NCI-H2227 treated with DMSO at 0.1 percent for 48 hours (cell line): ENCODE measurements around the gene PPM1H.
"Not testable (repeated sequence)": the region's sequence is repeated elsewhere in the genome, so short reads cannot be mapped to it uniquely, and the experiment has no call there.

Experiments
- DNase-seq: peaks from one replicate; lab custom pipeline; 2025; lab: John Stamatoyannopoulos, UW

Gene PPM1H

DNA sequence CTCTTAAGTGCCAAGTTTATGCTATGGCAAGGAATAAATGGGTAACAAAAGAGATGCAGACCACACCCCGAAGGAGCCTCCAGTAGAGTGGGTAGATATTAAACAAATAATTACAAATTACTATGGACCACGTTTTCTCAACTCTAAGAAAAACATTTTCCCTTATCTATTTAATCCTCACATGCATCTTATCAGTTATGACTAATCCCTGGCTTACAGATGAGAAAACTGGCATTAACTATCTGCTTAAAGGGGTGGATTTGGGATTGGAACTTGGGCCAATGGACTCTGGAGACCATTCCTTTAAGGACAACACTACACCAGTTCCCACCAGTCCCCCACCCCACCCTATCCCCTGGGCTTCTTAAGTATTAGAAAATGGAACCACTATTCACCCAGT, 26.3 kb downstream of the PPM1H start:
- DNase-seq = no peak

DNA sequence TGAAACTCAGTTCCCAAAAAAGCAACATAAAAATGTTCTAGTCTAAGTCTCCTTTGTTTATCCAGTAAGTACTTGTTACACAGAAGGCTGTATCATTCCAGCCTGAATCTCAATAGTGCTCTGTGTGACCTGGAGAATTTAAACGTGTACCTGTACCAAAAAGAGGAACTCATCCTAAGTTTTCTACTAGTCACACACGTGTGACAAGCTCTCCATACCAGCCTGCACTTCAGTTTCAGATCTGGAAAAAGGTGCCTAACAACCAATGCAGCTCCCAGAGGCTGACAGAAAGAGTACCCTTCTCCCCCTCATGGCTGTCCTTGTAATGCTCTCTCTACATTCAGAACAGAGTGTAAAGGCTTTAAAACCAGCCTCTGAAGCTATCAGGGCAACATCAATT, 27.4 kb downstream of the PPM1H start:
- no peak for DNase-seq

GRCh38 chr12:62907078-62907477, 27.9 kb downstream of the PPM1H start:
- no peak for DNase-seq

- no peak for DNase-seq
These were observed 31.8 kb downstream of the PPM1H start for GRCh38 chr12:62903151-62903550.

GRCh38 chr12:62900686-62901272, 34.2 kb downstream of the PPM1H start:
- DNase-seq = no peak

- DNase-seq = no peak
These were observed 35.2 kb downstream of the PPM1H start for GRCh38 chr12:62899568-62900390.

DNA sequence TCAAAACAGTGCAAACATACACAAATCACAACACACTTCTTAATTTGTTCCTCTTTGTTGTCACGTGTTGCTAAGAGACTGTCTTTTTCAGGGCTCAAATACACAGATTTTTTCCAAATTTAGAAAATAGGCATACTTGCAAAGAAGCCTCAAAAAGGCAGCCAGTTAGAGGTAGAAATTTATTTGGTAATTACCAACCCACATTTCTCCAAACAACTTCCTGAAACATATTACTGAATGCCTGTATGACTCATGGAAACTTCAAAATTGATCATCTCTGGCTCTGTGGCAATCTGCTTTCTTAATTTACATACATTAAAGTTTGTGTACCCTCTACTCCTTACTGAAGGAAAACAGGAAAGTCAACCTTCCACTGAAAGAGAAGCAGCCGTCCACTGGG, 36.4 kb downstream of the PPM1H start:
- no peak for DNase-seq

DNA sequence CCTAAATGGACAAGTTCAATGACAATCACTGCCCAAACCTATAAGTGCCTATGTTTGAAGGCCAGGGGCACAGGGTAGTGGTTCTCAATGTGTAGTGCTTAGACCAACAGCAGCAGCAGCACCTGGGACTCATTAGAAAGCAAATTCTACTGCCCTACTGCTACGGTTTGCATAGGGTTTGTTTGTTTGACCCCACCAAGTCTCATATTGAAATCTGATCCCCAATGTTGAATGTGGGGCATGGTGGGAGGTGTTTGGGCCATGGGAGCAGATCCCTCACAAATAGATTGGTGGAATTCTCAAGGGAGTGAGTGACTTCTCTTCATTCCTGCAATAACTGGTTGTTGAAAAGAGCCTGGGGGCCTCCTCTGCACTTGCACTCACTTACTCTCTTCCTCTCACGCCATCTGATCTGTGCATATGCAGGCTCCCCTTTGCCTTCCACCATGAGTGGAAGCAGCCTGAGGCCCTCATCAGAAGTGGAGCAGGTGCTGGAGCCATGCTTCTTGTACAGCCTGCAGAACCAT, 39.5 kb downstream of the PPM1H start:
- DNase-seq = no peak

DNA sequence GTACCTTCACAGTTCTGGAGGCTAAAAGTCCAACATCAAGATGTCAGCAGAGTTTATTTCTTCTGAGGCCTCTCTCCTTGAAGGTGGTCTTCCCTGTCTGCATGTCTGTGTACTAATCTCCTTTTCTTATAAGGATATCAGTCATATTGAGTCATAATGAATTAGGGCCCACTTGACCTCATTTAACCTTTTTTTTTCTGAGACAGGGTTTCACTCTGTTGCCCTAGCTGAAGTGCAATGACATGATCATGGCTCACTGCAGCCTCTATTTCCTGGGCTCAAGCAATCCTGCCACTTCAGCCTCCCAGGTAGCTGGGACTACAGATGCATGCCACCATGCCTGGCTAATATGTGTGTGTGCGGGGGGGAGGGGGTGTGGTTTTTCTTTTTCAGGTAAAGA, 41.7 kb downstream of the PPM1H start:
- DNase-seq = no peak

DNA sequence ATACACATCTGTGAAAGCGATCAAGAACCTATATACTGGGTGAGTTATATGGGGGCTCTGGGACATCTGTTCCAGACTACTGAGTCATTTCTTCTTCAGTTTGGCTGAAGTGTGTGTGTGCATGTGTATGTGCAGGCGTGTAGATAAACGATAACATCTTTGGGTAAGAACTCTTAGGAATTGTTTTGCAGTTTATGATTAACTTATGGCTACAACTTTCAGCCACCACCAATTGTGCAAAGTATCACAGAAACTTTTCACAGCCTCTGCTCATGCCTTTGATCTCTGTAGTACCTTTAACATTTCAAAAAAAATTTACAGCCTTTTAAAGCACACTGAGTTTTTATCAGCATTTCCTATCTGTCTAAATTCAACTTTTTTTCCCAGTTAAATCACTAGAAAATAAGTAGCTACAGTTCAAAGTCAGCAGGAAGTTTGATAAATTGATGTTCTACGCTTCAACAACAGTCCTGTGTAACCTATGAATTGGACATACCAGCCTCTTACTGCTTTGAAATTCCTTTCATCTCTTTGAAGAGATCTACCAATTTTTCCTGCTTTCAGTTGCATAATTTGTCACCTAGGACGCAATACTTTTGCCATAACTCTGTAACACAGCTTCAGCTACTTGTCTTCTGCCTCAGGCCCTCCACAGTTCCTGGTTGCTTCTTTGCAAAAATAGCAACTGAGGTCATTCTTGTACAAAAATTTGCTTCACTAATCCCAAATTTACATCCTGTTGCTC, 43.0 kb downstream of the PPM1H start:
- no peak for DNase-seq

DNA sequence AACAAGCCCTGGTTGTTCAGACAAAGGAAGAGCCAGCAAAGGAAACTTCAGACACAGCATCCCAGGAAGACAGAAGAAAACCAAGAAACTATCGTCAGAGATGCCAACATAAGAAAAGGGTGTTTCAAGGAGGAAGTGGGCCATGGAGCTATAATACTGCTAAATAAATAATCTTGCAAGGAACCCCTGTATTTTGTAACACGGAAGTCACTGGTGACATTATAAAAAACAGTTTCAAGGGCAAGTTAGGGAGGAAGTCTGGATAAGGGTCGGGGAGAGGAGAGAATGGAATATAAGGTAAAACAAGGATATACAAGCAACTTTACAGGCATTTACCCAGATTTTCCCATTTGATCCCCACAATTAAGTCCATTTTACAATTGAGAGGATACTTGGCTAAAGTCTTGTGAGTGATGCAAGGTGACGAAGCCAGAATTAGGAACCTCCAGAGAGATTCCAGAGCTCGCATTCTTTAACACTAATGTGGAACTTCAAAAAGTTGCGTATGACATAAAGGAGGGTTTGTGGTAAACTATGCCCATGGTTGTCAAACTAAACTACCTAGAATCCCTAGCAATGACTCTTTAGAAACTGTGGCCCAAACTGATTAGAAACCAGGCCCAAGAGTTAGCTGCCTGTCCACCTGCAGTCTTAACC, 46.4 kb downstream of the PPM1H start:
- DNase-seq = no peak

DNA sequence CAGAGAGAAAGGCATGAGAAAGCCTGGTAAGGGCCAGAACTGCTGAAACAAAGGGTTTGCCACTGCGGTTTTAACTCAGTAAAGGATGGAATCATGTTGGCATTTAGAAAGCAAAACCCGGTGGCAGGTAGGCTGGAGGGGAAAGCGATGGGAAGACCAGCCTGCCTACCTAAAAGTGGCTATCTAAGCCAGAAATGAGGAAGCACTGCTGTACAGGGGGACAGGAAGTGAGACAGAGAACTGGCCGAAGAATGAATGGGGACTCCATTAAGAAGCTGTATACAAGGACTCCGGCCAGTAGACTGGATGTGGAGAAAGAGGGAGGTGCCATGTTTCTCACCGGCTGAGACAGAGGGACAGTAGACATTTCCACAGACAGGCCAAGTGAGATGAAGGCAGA, 48.2 kb downstream of the PPM1H start:
- DNase-seq = no peak

DNA sequence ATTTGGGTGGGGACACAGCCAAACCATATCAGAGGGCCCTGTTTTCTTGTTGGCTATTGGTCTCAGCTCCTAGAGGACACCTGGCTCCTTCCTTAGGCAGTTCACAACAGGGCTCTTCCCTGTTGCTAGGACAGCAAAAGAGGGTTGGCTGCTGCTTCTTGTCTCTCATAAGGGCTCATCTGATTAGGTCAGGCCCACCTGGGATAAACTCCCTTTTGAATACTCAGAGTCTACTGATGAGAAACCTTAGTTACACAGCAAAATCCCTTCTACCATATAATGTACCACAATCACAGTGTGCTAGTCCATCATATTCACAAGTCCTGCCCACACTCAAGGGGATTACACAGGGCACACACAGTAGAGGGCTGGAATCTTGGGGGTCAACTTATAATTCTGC, 49.7 kb downstream of the PPM1H start:
- DNase-seq = no peak

DNA sequence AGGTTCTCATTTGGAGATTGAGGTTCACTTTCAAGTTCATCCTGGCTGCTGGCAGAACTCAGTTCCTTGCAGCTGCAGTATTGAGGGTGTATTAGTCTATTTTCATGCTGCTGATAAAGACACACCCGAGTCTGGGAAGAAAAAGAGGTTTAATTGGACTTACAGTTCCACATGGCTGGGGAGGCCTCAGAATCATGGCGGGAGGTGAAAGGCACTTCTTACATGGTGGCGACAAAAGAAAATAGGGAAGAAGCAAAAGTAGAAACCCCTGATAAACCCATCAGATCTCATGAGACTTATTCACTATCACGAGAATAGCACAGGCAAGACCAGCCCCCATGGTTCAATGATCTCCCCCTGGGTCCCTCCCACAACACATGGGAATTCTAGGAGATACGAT, 50.1 kb downstream of the PPM1H start:
- not testable (repeated sequence) for DNase-seq

- no peak for DNase-seq
These were observed 52.3 kb downstream of the PPM1H start for GRCh38 chr12:62882696-62883095.

DNA sequence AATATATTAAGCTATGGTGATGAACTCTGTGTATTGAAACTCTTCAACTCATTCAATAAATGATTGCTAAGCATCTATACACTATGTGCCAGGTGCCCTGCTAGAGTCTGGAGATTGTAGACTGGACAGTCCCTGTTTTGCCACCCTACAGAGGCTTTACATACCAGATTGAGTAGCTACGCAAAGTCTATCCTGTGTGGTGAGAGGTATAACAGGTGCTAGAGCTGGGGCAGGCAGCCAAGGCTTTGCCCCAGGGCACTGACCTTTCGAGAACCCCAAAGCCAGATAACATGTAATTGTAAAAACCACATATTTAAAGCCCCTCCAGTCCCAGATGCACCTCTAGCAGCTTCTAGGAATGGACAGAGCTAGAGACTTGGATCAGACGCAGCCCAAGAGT, 52.8 kb downstream of the PPM1H start:
- DNase-seq = no peak

DNA sequence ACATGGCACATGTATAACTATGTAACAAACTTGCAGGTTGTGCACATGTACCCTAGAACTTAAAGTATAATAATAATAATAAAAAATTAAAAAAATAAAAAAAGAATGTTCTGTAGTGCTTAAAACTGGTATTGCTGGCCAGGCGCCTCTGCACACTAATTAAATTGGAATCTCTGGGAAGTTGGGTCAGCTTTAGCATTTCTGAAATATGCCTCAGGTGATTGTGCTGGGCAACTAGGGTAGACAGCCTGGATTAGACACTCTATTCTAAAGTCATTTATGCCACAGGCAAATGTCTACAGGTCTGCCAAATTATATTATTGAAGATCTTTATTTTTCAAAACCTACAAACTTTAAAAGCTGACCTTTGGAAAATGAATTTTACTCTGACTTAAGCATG, 55.3 kb downstream of the PPM1H start:
- no peak for DNase-seq

- not testable (repeated sequence) for DNase-seq
These were observed 55.7 kb downstream of the PPM1H start for GRCh38 chr12:62879228-62879627.

GRCh38 chr12:62878211-62878610, 56.7 kb downstream of the PPM1H start:
- no peak for DNase-seq

GRCh38 chr12:62876938-62877548, 57.9 kb downstream of the PPM1H start:
- no peak for DNase-seq

- DNase-seq = no peak
These were observed 61.0 kb downstream of the PPM1H start for GRCh38 chr12:62873826-62874448.
